22Rv1 (cell line): Measurements from ENCODE around the gene CYP2S1.
"Not testable (repeated sequence)": the region's sequence is repeated elsewhere in the genome, so short reads cannot be mapped to it uniquely, and the experiment has no call there.

Experiments used
- H3K27ac ChIP-seq: fragments of 450-650 bp; 2 replicates; pipeline ENCODE4 v1.5.1; 2017
- ZFX ChIP-seq: fragments of 450-650 bp; IDR thresholded peaks from 2 replicates; pipeline ENCODE4 v1.6.1; 2017; ENCODE audit warnings: antibody characterized with exemption, borderline replicate concordance
- TF ChIP-seq, protein P1 (sequence below): fragments of 450-650 bp; IDR thresholded peaks from 2 replicates; pipeline ENCODE4 v1.5.1; 2017; ENCODE audit warnings: mild to moderate bottlenecking

Gene CYP2S1

DNA sequence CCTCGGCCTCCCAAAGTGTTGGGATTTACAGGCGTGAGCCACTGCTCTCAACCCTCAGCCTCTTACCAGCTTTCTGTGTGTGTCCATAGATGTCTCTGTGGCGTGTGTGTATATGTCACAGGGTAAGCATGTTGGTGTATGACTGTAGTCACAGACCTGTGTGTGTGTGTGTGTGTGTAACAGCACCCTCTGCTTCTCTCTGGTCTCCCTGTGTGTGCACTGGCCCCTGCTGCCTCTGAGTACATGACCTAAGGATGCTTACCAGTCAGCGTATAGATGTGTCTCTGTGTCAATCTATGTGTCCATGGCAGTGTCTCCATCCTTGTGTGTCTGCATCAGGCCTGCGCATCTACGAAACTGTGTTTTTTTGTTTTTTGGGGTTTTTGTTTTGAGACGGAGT, 31.6 kb downstream of the CYP2S1 start:
- no peak overlapping the region for H3K27ac ChIP-seq
- no peak for TF ChIP-seq ZFX
- TF ChIP-seq, protein P1, sequence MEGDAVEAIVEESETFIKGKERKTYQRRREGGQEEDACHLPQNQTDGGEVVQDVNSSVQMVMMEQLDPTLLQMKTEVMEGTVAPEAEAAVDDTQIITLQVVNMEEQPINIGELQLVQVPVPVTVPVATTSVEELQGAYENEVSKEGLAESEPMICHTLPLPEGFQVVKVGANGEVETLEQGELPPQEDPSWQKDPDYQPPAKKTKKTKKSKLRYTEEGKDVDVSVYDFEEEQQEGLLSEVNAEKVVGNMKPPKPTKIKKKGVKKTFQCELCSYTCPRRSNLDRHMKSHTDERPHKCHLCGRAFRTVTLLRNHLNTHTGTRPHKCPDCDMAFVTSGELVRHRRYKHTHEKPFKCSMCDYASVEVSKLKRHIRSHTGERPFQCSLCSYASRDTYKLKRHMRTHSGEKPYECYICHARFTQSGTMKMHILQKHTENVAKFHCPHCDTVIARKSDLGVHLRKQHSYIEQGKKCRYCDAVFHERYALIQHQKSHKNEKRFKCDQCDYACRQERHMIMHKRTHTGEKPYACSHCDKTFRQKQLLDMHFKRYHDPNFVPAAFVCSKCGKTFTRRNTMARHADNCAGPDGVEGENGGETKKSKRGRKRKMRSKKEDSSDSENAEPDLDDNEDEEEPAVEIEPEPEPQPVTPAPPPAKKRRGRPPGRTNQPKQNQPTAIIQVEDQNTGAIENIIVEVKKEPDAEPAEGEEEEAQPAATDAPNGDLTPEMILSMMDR = no peak

DNA sequence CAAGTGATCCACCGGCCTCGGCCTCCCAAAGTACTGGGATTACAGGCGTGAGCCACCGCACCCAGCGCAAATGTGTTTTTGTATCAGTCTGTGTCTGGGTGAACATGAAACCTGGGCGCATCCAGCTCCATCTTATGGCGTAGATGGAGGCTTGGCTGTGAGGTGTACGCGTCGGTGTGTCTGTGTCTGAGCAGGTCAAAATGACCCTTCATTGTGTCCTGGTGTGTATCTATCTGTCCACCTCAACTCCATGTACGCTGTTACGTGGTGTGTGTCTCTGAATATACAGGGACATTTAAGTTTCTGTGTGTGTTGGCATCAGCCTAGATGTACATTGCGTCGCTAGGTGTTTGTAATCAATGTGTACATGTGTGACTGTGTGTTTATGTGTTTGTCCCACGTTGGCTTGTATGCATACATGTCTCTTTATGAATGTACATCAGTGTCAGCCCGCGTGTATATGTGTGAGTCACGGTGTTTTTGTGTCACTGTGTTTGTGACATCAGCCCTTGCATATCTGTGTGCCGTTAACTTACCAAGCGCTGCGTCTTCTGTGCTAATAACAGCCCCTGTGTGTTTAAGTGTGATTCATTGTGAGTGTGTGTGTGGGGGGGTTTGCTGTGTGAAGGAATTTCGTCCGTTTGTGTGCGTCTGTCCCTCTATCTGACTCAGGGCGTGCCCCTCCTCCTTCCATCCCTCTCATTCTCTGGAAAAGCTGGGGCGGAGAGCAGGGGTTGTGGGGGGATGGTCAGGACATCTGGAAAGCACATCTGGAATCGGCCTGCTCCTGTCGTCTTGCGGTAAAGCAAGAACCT, 32.4 kb downstream of the CYP2S1 start:
- TF ChIP-seq ZFX = no peak
- TF ChIP-seq, protein P1 = no peak
- no peak overlapping the region for H3K27ac ChIP-seq

DNA sequence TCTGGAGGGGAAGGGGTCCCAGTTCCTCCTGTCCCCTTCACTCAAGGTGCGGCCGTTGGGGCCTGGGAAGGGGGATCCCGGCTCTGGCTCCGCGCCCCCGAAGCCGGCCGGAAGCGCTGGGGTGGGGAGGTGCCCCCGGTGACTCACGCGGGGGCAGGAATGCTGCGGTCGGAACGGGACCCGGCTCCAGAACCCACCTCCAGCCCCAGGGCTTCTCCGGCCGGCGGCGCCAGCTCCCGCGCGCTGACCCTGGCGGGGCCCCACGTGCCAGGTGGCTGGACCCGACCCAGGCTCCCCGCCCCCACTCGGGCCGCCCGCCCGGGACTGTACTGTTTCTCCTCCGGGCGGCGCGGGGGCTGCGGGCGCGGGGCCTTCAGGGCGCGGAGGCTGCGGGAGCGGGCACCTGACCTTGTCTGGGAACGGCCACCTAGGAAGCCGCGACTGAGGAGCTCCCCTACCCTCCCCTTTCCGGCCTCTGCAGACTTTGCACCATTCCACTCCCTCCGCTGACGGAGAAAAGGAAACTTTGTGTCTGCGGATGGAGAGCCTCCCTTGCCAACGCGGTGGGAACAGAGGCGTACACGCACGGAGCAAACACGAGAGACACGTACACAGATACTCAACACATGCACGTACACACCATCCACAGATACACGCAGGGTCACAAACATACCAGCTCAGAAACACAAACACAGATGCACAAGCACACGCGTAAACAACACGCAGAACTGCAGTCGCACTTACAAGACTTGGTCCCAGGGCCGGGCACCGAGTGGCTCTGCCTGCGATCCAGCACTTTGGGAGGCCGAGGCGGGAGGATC, 33.2 kb downstream of the CYP2S1 start:
- TF ChIP-seq ZFX = no peak
- TF ChIP-seq, protein P1 = no peak
- no peak overlapping the region for H3K27ac ChIP-seq

DNA sequence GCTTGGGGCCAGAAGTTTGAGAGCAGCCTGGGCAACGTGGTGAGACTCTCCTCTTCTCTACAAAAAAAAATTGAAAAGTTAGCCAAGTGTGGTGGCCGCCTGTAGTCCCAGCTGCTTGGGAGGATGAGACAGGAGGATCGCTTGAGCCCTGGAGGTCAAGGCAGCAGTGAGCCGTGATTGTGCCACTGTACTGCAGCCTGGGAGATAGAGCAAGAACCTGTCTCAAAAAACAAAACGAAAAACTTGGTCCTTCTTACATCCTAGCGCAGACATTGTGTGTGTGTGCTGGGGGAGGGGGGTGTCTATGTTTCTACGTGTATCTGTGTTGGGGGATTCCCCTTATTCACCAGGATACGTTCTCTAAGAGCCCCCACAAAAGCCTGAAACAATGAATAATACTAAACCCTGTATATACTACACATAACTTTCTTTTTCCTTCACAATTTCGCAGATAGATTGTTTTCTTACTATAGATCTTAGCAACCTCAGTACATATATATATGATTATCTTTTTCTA, 33.9 kb downstream of the CYP2S1 start:
- no peak for TF ChIP-seq ZFX
- TF ChIP-seq, protein P1 = no peak
- no peak overlapping the region for H3K27ac ChIP-seq

DNA sequence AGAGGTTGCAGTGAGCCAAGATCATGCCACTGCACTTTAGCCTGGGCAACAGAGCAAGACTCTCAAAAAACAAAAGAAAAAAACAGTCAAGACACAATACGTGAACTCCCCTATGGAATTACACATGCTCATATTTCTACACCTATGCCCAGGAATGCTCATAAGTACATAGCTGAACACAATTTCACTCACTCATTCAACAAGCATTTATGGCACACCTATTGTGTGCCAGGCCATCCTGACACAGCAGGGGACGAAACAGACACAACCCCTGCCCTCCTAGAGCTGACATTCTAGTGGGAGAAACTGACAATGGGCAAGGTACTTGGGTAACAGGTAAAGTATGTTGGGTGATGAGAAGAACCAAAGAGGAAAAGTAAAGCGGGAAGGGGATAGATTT, 35.5 kb downstream of the CYP2S1 start:
- TF ChIP-seq, protein P1 = no peak
- TF ChIP-seq ZFX = no peak
- no peak overlapping the region for H3K27ac ChIP-seq

DNA sequence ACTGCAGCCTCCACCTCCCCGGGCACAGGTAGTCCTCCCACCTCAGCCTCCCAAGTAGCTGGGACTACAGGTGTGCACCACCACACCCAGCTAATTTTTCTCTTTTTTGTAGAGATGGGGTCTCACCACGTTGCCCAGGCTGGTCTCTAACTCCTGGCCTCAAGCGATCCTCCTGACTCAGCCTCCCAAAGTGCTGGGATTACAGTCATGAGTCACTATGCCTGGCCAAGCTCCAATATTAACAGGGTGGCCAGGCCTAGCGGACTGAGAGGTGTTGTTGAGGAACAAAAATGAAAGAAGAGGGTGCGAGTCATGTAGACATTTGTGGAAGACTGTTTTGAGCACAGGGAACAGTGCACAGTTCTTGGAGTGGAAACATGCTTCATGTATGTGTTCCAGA, 36.3 kb downstream of the CYP2S1 start:
- not testable (repeated sequence) for H3K27ac ChIP-seq

DNA sequence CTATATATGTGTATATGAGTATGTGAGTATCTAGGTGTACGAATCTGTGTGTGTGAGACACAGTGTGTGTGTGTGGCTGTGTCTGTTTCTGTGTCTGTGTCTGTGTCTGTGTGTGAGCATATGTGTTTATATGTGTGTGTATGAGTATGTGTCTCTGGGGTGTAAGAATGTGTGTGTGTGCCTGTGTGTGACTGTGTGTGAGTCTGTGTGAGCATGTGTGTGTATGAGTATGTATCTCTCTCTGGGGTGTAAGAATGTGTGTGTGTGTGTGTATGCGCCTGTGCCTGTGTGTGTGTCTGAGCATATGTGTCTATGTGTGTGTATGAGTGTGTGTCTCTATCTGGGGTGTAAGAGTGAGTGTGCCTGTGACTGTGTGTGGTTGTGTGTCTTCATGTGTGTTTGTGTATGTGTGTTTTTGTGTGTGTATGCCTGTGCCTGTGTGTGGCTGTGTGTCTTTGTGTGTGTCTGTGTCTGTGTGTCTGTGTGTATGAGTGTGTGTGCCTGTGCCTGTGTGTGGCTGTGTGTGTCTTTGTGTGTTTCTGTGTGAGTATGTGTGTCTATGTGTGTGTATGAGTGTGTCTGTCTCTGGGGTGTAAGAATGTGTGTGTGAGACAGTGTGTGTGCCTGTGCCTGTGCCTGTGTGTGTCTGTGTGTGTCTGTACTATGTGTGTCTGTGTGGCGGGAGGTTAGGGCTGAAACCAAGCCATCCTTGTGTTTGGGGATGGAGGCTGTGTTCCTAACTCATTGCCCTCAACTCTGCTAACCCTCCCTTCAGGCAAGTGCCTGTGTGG, 37.2 kb downstream of the CYP2S1 start:
- no peak for TF ChIP-seq ZFX
- TF ChIP-seq, protein P1 = no peak
- H3K27ac ChIP-seq = no peak overlapping the region
